Measurements from ENCODE around the gene ELP5.

Gene ELP5

GRCh38 chr17:7308625-7309433 lies 56.8 kb downstream of the ELP5 start:
- peak; percentile 90 for DNase-seq (ENCODE audit: low read depth)
- no peak for TF ChIP-seq CTCF (IDR thresholded peaks at IDR 0.05; ENCODE audit: insufficient read depth, low read depth, low read length, missing control alignments)
- peak overlapping the region; percentile 90 for H3K4me3 ChIP-seq (ENCODE audit: low read length)

Data from epithelial cell of esophagus (primary cell).